Astrocyte of the cerebellum (primary cell): ENCODE measurements around the gene MCHR1.
A peak's percentile ranks its signal among the peaks of the same experiment; 100 is the strongest.

Experiments
- DNase-seq: peaks from one replicate; pipeline ENCODE4 v3.0.0-alpha.2; 2011; ENCODE audit warnings: low read depth
- H3K4me3 ChIP-seq: 2 replicates; pipeline ENCODE4 v1.5.1; 2011; ENCODE audit warnings: mild to moderate bottlenecking, low read depth, low read length, moderate library complexity
- in situ Hi-C: cut with HindIII; loops from 2 replicates; pipeline ENCODE4 v1.10.0; 2017; ENCODE audit warnings: low sequenced_read_pairs
- TF ChIP-seq, protein P1 (sequence below): IDR thresholded peaks from 2 replicates; pipeline ENCODE4 v1.5.1; 2012; ENCODE audit warnings: low read length, low read depth, moderate library complexity, mild to moderate bottlenecking; ENCODE audit errors: missing control alignments

The MCHR1 gene, protein sequence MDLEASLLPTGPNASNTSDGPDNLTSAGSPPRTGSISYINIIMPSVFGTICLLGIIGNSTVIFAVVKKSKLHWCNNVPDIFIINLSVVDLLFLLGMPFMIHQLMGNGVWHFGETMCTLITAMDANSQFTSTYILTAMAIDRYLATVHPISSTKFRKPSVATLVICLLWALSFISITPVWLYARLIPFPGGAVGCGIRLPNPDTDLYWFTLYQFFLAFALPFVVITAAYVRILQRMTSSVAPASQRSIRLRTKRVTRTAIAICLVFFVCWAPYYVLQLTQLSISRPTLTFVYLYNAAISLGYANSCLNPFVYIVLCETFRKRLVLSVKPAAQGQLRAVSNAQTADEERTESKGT

DNA sequence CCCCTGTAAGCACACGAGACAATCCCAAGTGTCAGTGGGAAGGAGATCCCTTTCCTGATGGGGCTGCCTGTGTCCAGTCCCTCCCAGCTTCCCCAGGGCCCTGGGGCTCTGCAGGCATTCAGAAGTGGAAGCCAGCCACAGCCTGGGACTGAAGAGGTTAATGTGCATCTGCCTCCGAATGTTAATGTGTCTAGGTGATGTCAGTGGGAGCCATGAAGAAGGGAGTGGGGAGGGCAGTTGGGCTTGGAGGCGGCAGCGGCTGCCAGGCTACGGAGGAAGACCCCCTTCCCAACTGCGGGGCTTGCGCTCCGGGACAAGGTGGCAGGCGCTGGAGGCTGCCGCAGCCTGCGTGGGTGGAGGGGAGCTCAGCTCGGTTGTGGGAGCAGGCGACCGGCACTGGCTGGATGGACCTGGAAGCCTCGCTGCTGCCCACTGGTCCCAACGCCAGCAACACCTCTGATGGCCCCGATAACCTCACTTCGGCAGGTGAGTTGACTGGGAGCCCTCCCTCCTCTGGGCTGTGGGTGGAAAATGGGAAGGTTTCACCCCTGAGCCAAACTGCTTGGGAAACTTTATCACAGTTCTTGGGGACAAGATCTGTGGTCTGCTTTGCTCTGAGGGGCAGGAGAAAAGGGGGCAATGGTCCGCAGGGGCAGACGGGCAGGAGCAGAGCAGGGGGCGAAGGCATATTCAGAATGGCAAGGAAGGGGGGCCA is at the start of gene MCHR1:
MCHR1 (plus strand) TSS at position 236 of the 715 bp plus-strand sequence; CDS start at position 405, 169 bp downstream.
- H3K4me3 ChIP-seq: peak within 1 kb of the TSS; percentile 19
- TF ChIP-seq, protein P1, sequence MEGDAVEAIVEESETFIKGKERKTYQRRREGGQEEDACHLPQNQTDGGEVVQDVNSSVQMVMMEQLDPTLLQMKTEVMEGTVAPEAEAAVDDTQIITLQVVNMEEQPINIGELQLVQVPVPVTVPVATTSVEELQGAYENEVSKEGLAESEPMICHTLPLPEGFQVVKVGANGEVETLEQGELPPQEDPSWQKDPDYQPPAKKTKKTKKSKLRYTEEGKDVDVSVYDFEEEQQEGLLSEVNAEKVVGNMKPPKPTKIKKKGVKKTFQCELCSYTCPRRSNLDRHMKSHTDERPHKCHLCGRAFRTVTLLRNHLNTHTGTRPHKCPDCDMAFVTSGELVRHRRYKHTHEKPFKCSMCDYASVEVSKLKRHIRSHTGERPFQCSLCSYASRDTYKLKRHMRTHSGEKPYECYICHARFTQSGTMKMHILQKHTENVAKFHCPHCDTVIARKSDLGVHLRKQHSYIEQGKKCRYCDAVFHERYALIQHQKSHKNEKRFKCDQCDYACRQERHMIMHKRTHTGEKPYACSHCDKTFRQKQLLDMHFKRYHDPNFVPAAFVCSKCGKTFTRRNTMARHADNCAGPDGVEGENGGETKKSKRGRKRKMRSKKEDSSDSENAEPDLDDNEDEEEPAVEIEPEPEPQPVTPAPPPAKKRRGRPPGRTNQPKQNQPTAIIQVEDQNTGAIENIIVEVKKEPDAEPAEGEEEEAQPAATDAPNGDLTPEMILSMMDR: no peak
- no peak for DNase-seq
- in situ Hi-C loops: no loop called here

DNA sequence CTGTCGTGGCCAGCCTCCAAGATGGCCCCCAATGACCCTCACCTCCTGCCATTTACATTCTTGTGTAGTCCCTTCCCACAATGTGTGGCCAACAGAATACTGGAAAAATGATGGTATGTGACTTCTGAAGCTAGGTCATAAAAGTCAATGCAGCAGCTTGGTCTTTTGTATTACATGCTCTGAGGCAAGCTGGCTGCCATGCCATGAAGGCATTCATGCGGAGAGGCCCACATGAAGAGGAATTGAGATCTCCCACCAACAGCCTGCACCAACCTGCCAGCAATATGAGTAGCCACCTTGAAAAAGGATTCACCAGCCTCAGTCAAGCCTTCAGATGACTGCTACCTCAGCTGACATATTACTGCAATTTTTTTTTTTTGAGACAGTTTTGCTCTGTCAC is 47.4 kb upstream of the MCHR1 start:
- no peak for DNase-seq
- TF ChIP-seq, protein P1: no peak
- no peak overlapping the region for H3K4me3 ChIP-seq
- in situ Hi-C loops: no loop called here

DNA sequence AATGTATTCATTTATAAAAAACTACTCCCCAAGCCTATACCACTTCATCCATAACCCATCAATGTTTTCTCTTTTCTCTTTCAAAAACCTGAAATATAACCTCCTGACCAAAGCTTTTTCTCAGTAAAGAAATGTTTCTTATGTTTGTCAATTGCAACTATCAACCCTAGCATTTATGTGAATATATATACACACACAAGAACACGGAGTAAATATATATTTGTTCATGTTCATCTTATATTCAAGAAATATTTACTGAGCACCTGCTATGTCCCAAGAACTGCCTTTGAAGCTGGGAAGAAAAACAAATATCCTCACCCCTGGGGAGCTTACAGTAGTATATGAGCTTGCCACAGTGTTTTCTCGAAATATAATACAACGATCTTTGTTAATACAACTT is 46.2 kb upstream of the MCHR1 start:
- TF ChIP-seq, protein P1: no peak
- in situ Hi-C loops: no loop called here
- H3K4me3 ChIP-seq: no peak overlapping the region

DNA sequence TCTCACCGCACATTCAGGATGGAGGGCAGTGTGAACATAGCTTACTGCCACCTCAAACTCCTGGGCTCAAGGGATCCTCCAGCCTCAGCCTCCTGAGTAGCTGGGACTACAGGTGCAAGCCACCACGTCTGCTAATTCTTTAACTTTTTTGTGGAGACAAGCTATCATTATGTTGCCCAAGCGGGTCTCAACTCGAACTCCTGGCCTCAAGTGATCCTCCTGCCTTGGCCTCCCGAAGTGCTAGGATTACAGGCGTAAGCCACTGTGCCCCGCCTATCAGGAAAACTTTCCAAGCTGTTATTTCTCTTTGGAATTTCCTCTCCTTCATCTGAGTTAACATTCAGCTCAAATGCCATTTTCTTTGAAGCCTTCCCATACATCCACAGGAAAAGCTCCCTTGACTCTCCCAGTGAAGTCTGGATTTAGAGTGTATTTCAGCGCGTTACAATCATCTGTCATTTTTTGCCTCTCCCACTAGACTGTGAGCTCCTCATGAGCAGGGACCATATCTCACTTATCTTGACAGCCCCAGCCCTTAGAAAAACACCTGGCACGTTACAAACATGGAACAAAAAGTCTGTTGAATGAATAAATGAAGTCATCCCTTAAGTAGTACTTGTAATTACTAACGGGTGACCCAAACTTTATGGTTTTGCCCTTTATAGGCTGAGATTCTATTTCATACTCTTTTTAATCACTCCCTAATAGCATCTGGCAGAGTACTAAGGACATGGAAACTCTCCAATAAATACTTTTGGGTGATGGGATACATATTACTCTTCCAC is 45.0 kb upstream of the MCHR1 start:
- H3K4me3 ChIP-seq: peak overlapping the region; percentile 83
- no peak for DNase-seq
- in situ Hi-C loops: no loop called here

More for the DNA sequence above, 46.2 kb upstream of the MCHR1 start:
- no peak for DNase-seq

DNA sequence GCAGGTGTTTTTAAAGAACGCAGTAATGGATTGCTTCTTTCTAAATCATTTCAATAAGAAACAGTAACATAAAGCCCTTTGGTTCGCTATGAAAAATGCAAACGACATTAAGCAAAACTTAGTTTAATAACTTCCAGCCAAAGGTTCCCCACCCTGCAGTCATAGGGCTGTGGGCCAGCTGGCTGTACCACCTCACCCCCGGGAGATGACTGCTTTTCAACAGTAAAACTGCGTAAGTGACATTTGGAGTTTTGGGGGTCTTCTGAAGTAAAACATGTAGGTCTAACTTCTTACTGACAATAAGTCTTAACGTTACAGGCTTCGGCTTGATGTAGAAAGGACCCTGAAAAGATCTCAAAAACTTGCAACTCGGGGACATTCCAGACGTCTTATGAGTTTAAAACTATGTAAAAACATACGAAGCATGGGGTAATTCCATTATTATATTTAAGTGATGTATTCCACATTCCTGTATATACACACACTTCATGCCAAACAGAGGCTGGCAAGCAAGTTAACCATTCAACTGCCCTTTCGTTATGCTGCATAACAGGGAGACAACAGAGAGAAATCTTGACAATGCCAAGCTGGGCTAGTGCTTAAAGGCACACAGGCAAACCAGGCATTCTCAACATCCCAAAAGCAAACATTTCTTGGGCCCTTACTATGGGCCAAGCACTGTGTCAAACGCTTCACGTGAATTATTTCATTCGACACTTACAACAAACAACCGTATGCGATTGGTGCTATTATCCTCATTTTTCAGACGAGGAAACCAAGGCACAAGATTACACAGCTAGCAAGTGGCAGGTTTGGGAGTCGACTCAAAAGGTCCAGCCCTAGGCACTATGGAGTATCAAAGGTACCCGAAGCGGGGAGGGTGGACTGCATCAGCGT is 44.0 kb upstream of the MCHR1 start:
- peak overlapping the region; percentile 83 for H3K4me3 ChIP-seq
- DNase-seq: no peak
- in situ Hi-C loops: no loop called here
- TF ChIP-seq, protein P1: no peak

More for the DNA sequence above, 45.0 kb upstream of the MCHR1 start:
- TF ChIP-seq, protein P1: no peak
